LNCaP clone FGC (cell line): Measurements from ENCODE around the gene ARID1B.
"Not testable (repeated sequence)": the region's sequence is repeated elsewhere in the genome, so short reads cannot be mapped to it uniquely, and the experiment has no call there.

ENCODE experiments used
- DNase-seq: peaks from one replicate; pipeline ENCODE4 v3.0.0-alpha.2; 2011; ENCODE audit warnings: low read depth
- H3K4me3 ChIP-seq: 2 replicates; pipeline ENCODE4 v1.5.1; 2011; ENCODE audit warnings: mild to moderate bottlenecking, low read depth, low read length, control low read depth
- TF ChIP-seq, protein P1 (sequence below): IDR thresholded peaks from 2 replicates; pipeline ENCODE4 v1.5.1; 2012; ENCODE audit warnings: mild to moderate bottlenecking; ENCODE audit not compliant: control insufficient read depth, insufficient read depth; ENCODE audit errors: extremely low read depth

The ARID1B gene

DNA sequence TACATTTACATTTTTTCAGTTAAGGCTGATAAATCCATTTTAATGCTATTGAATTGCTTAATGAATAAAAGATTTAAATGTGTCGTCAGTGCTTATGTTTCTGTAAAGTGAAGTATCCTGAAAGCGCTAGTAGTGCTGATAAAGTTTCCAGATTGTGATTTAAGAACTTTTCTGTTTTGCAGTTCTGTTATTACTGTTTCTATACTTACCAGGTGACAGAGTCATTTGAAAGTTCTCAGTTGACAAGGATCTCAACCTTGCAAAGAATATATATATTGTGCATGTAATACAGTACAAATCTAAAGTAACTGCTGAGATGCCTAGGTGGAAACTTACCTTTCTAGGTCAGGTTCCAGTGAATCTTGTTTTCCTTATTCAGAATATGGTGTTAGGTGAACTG lies 201.8 kb downstream of the ARID1B start:
- TF ChIP-seq, protein P1, sequence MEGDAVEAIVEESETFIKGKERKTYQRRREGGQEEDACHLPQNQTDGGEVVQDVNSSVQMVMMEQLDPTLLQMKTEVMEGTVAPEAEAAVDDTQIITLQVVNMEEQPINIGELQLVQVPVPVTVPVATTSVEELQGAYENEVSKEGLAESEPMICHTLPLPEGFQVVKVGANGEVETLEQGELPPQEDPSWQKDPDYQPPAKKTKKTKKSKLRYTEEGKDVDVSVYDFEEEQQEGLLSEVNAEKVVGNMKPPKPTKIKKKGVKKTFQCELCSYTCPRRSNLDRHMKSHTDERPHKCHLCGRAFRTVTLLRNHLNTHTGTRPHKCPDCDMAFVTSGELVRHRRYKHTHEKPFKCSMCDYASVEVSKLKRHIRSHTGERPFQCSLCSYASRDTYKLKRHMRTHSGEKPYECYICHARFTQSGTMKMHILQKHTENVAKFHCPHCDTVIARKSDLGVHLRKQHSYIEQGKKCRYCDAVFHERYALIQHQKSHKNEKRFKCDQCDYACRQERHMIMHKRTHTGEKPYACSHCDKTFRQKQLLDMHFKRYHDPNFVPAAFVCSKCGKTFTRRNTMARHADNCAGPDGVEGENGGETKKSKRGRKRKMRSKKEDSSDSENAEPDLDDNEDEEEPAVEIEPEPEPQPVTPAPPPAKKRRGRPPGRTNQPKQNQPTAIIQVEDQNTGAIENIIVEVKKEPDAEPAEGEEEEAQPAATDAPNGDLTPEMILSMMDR: no peak
- DNase-seq: no peak
- H3K4me3 ChIP-seq: no peak overlapping the region

GRCh38 chr6:156980515-156980914 lies 203.3 kb downstream of the ARID1B start:
- no peak overlapping the region for H3K4me3 ChIP-seq
- TF ChIP-seq, protein P1: no peak
- no peak for DNase-seq

DNA sequence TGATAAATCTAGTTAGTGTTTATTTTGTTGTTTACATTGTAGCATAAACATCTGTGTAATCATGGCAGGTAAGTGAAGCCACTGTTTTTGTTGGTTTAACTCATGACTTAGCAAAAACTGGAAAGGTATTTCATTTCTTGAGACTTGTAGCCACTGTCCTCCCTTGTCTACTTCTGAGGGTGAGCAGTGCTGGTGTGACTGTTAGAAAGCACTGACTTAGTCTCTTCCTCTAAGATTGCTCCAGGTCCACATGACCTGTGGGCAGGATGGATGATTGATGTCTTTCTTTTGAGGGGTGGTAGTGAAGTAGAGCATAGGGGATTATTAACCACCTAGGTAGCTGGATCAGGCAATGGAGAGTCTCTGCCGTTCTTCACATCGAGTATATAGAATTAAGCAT lies 203.8 kb downstream of the ARID1B start:
- no peak overlapping the region for H3K4me3 ChIP-seq
- DNase-seq: no peak
- TF ChIP-seq, protein P1: no peak

DNA sequence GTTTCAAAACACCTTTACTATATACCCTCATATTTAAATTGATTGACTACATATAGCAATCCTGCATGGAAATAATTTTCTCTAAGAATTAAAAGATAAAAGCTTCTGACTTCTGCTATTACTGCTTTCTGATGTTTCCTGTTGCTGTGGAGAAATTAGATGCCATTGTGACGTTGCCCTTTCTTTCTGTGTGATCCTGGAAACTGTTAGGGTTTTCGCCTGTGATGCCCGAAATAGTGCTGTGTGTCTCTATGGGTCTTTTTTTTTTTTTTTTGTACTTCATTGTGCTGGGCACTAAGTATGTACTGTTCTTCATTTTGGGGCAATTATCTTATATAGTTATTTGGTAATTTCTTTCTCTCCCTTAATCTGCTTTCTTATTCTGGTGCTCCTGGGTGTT lies 205.0 kb downstream of the ARID1B start:
- DNase-seq: no peak
- no peak overlapping the region for H3K4me3 ChIP-seq
- TF ChIP-seq, protein P1: no peak

DNA sequence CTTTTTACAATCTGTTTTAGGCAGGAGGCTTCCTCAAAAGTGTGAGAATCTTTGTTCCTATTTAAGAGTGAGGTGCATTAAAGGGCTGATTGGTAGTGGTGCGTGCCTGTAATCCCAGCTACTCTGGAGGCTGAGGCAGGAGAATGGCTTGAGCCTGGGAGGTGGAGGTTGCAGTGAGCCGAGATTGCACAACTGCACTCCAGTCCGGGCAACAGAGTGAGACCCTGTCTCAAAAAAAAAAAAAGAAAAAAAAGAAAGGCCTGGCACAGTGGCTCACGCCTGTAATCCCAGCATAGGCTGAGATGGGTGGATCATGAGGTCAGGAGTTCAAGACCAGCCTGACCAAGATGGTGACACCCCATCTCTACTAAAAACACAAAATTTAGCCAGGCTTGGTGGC lies 205.7 kb downstream of the ARID1B start:
- not testable (repeated sequence) for H3K4me3 ChIP-seq, DNase-seq

- no peak for DNase-seq
- H3K4me3 ChIP-seq: no peak overlapping the region
- TF ChIP-seq, protein P1: no peak
Measured at GRCh38 chr6:156984178-156984738, 207.1 kb downstream of the ARID1B start.

DNA sequence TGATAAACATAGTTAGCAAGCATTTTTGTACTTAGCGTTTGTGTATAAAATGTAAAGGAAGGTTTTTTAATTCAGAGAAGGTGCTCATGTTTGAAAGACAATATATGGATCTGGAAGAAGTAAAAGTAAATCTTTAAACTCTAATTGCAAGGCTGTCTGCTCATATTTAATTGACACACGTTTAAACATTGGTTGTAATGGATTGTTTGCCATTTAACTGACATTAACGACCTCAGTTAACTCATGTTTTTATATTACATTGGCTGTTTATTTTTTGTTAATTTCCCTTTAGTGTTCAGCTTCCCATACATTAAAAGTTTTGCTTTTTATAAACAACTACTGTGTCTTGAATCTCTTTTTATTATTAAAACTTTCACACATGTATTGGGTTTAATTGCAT lies 208.1 kb downstream of the ARID1B start:
- TF ChIP-seq, protein P1: no peak
- no peak for DNase-seq
- H3K4me3 ChIP-seq: no peak overlapping the region
